Loucy (cell line): Measurements from ENCODE around the gene IPPK.

Experiments
- CTCF ChIP-seq: fragments of 200-600 bp; sonication (generic); conservative IDR thresholded peaks from 2 replicates; pipeline ENCODE4 v1.5.1; 2014; ENCODE audit warnings: mild to moderate bottlenecking, antibody characterized with exemption, low read length
- EZH2phosphoT487 ChIP-seq: fragments of 200-600 bp; IDR thresholded peaks from 2 replicates; pipeline ENCODE4 v1.6.1; 2018; ENCODE audit warnings: antibody characterized with exemption, mild to moderate bottlenecking, moderate library complexity, borderline replicate concordance

DNA sequence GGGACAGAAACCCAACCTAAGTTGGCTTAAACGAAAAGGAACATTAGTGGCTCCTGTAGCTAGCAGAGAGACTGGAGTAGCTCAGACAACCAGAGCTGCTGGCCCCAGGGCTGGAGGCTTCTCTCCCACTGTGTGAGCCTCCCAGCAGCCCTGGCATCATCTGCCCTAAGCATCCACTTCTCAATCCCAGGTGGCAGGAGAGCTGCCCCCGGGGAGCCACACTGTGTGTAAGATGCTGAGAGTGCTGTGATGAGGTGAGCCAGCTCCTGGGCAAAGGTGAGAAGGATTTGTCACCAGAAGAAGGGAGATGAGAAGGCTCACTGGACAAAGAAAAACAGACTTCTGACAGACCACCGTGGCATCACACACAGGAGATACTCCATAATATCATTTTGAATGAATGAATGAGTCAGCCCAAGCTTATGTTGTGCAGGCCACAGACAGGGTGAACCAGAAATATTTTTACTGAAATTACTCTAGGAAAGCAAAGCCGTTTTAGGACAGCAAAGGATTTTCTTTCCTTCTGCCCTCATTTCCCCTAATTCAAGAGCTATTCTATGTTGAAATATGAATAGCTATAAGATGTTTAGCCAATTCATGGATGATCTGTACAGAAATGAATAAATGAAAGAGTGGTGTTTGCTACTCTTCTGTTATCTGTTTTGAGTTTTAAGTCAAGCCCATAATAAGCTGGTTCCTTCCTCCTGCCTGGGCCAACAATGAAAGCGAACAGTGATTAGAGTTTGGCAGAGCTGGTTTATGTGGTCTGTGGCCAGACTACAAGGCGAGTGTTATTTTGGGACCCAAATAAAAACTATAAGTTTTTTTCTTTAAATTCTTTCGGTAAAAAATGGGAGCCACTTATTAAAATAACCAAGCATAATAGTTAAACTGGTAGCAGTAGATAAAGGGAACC is 76.7 kb downstream of the IPPK start:
- TF ChIP-seq EZH2phosphoT487: no peak
- TF ChIP-seq CTCF: no peak
